GM20000 (cell line): ENCODE data around the gene RHBDD1.

ENCODE experiments used
- DNase-seq: peaks from one replicate; pipeline ENCODE4 v3.0.0; 2012; ENCODE audit warnings: low spot score
- TF ChIP-seq, protein P1 (sequence below): IDR thresholded peaks from 2 replicates; pipeline ENCODE4 v1.5.1; 2012; ENCODE audit warnings: mild to moderate bottlenecking, control low read depth; ENCODE audit errors: extremely low read depth, missing control alignments

The RHBDD1 gene

DNA sequence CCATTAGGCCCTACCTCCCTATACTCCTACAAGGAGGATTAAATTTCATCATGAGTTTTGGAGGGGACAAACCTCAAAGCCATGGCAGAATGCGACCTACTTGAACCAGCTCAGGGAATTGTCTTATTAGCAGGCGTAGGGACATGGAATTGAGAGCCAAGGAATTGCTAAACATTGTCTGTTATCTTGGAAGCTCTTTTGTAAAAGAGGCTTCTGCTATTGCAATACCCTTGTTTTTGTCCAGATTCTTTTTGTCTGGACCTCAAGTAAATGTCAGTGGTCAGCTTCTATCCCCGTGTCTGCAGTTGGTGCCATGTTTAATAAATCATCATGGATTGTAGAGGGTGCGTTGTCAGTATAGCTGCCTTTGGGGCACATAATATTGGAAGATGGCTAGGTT, 62.3 kb downstream of the RHBDD1 start:
- TF ChIP-seq, protein P1, sequence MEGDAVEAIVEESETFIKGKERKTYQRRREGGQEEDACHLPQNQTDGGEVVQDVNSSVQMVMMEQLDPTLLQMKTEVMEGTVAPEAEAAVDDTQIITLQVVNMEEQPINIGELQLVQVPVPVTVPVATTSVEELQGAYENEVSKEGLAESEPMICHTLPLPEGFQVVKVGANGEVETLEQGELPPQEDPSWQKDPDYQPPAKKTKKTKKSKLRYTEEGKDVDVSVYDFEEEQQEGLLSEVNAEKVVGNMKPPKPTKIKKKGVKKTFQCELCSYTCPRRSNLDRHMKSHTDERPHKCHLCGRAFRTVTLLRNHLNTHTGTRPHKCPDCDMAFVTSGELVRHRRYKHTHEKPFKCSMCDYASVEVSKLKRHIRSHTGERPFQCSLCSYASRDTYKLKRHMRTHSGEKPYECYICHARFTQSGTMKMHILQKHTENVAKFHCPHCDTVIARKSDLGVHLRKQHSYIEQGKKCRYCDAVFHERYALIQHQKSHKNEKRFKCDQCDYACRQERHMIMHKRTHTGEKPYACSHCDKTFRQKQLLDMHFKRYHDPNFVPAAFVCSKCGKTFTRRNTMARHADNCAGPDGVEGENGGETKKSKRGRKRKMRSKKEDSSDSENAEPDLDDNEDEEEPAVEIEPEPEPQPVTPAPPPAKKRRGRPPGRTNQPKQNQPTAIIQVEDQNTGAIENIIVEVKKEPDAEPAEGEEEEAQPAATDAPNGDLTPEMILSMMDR = no peak
- no peak for DNase-seq

DNA sequence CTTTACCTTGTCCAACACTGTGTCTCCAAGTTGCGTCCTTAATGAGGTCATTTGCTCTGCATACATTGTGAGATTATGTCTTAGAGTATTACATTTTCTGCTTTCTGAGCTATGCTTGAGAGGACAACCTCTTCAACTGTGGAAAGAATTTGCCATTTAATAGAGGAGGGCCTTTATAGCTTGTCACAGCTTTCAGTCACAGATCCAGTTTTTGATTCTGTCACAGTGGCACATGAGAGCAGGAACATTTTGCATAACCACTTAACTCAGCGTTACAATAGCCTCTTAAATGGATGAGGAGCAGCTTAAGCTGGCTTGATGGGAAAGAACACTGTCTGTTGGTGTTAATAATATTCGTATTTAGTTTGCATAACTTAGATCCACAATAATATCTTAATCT, 63.0 kb downstream of the RHBDD1 start:
- TF ChIP-seq, protein P1 = no peak
- no peak for DNase-seq

- no peak for DNase-seq
- TF ChIP-seq, protein P1 = no peak
Measured at GRCh38 chr2:226902041-226902966, 66.5 kb downstream of the RHBDD1 start.

DNA sequence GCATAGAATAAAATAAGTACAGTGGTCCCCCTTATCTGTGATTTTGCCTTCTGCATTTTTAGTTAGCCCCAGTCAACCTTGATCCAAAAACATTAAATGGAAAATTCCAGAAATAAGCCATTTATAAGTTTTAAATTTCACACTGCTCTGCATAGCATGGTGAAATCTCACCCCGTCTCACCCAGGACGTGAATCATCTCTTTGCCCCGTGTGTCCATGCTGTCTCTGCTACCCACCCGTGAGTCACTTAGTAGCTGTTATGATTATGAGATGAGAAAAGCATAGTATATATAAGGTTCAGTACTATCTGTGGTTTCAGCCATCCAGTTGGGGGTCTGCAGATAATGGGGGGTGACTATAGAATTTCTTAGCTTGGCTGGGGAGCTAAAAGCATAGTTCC, 67.3 kb downstream of the RHBDD1 start:
- DNase-seq = no peak
- TF ChIP-seq, protein P1 = no peak

DNA sequence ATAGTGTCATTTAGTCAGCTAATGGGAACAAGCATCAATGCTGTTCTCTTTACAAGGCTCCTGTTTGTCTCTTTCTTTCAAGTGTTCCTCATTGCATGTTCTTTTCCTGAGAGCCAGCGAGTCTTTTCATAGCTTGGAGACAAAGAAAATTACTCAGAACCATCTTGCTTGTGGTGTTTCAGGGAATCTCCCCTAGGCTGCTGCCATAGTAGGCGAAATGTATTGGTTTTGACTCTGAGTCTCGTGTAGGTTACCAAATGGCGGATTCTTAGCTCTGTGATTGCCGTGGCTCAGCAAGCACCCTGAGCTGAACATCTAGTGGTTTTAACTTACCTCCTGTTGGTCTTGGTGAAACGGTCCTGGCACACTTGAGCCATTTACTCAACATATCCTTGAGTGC, 68.7 kb downstream of the RHBDD1 start:
- peak; percentile 45 for DNase-seq
- TF ChIP-seq, protein P1 = no peak

DNA sequence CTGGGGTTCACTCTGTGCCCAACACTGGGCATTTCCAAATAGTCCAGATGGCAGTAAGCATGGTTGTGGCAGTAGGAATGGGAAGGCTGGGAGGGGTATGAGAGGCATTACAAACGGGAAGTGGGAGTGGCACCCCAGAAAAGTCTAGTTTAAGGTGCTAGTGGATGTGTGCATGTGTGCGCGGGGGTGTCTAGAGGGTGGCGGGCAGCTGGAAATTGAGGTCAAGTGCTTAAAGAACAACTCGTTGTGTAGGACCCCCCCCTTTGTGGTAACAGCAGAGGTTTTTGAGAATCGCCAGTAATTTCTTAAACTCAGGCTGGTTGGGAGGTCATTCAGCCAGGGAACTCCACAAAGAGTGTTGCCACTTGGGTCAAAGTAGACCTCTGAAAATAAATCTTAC, 69.9 kb downstream of the RHBDD1 start:
- TF ChIP-seq, protein P1 = no peak

GRCh38 chr2:226906163-226906693, 70.4 kb downstream of the RHBDD1 start:
- peak; percentile 39 for DNase-seq
- TF ChIP-seq, protein P1 = no peak

More for the DNA sequence above, 69.9 kb downstream of the RHBDD1 start:
- DNase-seq = no peak
